ENCODE measurements around the gene RTN4RL1.

The RTN4RL1 gene

DNA sequence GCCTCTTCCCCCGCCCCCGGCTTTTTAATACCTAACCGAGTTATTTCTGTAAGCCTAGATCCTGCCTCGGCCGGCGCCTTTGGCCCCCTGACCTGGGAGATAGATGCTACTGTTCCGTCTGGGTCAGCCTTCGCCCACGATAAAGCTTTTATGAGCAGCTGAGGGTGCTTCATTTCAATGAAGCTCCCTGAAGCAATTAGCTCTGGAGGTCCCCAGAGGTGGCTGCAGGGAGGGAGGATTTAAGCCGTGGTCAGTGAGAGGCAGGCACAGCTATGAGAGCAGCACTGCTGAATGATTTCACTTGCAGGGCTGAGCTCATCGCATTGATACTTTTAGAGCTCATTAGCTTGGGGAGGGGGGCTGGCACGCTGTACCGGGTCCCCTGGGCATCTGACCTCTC lies 105.9 kb downstream of the RTN4RL1 start:
- no peak for DNase-seq (ENCODE audit: low spot score)

GRCh38 chr17:1918346-1919162 lies 106.6 kb downstream of the RTN4RL1 start:
- no peak for DNase-seq (ENCODE audit: low spot score)

- no peak for DNase-seq (ENCODE audit: low spot score)
Observed at GRCh38 chr17:1916963-1917715, 108.0 kb downstream of the RTN4RL1 start.

DNA sequence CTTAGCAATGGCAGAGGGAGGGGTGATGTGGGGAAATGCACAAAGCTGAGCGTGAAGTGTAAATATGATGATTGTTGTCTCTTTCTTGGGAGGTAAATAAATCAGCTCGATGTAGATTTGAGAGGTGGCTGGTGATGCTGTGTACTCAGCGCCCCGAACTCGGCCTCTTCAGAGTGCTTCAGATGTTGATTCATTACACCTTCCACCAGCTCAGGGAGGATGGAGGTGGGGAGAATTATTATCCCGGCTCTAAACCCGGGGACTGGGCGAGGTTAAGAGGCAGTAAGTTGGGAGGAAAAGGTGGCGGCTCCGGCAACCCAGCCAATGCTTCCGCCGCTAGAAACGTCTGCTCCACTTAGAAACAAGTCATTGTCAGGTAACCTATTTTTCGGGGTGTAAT lies 108.8 kb downstream of the RTN4RL1 start:
- DNase-seq (ENCODE audit: low spot score) = no peak

GRCh38 chr17:1915889-1916288 lies 109.2 kb downstream of the RTN4RL1 start:
- no peak for DNase-seq (ENCODE audit: low spot score)

DNA sequence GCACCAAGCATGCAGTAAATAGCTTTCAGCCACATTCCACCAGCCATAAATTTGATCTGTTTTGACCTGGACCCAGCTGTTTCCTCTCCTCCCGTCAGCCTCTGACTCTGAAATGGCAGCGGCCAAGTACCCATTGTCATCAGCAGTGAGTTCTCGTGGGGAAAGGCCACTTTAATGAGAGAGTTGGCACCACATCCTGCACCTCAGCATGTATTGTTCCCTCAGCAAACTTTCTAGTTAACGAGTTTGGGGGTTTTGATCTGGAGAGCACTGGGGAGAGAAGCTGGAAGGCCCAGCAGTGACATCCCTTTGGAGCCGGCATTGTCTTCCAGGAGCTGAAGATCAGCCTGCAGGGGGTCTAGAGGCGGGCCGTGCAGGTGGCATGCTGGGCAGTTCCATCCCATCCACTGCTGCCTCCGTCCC lies 110.5 kb downstream of the RTN4RL1 start:
- no peak for DNase-seq (ENCODE audit: low spot score)

DNA sequence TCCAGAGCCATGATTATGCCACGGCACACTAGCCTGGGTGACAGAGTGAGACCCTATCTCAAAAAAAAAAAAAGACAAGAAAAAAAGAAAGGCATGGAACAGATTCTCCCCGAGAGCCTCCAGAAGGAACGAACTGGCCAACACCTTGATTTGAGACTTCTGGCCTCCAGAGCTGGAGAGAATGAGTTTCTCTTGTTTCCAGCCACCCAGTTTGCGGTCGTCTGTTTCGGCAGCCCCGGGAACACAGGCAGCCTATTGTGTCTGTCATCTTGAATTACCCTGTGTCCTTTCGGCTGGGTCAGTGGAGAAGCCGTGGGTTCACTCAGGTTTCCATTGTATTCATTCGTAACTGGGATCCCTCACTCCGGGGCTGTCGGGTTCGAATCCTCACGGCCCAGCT lies 111.4 kb downstream of the RTN4RL1 start:
- DNase-seq (ENCODE audit: low spot score) = no peak

DNA sequence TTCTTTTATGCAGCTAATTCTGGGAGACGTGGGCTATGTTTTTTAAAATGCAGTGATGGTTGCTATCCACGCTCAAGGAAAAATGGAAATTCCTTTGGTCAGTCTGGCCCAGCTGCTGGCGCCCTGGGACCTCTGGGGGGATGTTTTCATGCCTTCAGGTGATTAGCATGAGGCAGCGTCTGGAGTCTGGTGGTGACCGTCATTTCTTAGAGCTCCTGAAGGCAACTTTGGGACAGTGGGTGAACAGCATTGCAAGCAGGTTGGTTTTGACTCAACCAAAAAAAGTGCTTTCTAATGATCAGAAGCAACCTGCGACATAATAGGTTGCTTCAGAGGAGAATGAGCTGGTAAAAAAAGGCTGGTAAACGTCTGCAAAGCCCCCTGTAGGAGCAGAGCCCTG lies 113.0 kb downstream of the RTN4RL1 start:
- DNase-seq (ENCODE audit: low spot score) = no peak

DNA sequence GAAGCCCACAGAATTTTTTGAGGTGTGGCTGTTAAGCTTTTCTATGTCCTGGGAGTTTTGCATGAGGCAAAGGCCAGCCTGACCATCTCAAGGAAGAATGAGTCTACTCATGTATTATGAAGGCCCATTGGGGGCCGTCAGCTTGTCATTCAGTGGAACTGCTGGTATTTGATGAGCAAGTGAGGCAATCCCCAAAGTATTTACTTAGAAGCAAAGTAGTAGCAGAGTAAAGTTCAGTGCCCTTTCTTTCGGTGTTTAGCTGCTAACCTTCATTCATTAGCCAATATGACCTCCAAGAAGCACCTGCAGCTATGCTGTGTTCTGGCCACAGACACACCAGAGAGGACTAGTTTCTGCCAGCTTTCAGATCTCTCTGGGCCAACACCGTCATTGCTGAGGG lies 115.1 kb downstream of the RTN4RL1 start:
- no peak for DNase-seq (ENCODE audit: low spot score)

- DNase-seq (ENCODE audit: low spot score) = peak; percentile 83
Observed at GRCh38 chr17:1908699-1909309, 116.3 kb downstream of the RTN4RL1 start.

- no peak for DNase-seq (ENCODE audit: low spot score)
Observed at GRCh38 chr17:1907909-1908698, 117.0 kb downstream of the RTN4RL1 start.

DNA sequence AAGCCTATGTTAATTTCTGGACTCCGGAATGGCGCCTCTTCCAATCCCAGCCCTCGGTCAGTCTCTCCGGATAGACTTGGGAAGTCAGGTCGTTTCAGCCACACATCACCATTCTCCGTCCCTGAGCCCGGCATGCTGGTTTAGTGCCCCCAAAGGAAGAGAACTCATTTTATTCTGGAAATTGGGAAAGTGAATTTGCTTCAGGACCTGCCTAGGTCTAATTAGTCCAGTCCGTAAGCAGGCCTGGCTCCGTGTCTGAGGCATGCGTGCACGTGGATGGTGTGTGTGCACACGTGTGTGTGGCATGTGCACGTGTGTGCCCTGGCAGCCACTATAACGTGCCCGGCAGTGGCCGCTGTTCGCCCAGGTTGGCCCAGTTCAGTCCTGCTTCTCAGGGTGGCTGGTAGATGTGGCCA lies 117.9 kb downstream of the RTN4RL1 start:
- DNase-seq (ENCODE audit: low spot score) = no peak

DNA sequence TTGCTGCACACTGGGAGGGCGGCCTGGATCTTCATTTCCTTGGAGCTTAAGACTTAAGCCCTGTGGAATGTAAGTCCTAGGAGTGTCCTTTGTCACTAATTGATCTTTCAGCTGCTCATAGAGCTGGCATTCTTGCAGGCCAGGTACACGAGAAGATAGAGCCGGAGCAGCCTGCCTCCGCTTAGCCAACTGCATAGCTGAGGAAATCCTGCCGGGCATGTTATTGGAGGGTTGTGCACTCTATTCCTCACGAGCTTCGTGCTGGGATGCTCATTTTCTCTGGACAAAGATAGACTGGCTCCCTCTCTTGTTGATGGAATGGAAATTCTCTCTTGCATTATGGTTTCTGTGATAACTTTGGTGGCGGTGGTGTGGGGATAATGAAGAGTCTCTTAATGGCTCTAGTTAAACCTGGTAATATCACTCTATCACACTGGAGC lies 118.5 kb downstream of the RTN4RL1 start:
- no peak for DNase-seq (ENCODE audit: low spot score)

GRCh38 chr17:1905190-1905913 lies 119.8 kb downstream of the RTN4RL1 start:
- no peak for DNase-seq (ENCODE audit: low spot score)

DNA sequence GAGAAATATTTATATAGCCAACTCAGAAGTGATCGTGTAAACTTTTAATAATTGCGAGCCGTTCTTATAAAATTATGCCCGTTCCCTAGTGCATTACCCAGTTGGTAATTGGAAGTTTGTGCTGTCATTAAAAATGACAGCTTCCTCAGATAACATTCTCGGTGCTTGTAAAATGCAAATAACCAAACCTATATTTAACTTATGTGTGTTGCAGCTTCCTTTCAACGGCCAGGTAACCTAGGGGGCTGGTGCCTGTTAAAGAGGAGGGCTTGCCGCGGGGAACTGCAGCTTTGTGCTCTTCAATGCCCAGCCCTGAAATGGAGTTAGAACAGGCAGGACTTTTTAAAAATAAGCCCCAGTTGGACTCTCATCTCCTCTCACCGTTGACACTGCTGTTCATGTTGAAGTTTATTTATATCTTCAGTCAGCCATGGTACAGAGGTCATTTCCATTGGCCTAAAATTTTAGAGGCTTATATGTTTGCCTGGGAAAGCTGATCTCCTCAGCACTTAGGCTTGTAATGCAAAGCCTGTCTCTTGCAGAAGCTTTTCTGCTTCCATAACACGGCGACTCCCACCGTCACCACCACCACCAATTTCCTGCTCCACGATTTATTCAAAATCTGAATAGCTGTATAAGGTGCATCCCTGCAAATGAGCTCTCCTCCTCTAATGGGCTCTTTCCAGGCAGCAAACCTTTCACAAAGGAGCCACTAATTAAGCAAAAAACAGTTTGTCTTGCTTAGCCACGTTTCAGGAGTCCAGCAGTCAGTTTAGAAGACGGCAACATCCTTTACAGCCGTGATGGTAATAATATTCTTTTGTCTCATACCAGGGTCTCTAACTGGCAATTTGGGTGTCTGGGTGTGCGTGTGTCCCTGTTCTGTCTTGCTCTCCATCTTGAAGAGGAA lies 120.6 kb downstream of the RTN4RL1 start:
- DNase-seq (ENCODE audit: low spot score) = no peak

- DNase-seq (ENCODE audit: low spot score) = no peak
Observed at GRCh38 chr17:1899403-1900000, 125.6 kb downstream of the RTN4RL1 start.

GRCh38 chr17:1898872-1899271 lies 126.3 kb downstream of the RTN4RL1 start:
- DNase-seq (ENCODE audit: low spot score) = no peak

- DNase-seq (ENCODE audit: low spot score) = peak; percentile 52
Observed at GRCh38 chr17:1898332-1898731, 126.8 kb downstream of the RTN4RL1 start.

GRCh38 chr17:1897105-1897656 lies 128.0 kb downstream of the RTN4RL1 start:
- no peak for DNase-seq (ENCODE audit: low spot score)
